ENCODE measurements around the gene TRAF3IP3. TPM values are rescaled to one million over a fixed set of nuclear protein-coding genes. Genes with fewer than 3 reads are reported as not detected.

Gene TRAF3IP3
- total RNA-seq, 1 experiment from 2014 or later: not detected

DNA sequence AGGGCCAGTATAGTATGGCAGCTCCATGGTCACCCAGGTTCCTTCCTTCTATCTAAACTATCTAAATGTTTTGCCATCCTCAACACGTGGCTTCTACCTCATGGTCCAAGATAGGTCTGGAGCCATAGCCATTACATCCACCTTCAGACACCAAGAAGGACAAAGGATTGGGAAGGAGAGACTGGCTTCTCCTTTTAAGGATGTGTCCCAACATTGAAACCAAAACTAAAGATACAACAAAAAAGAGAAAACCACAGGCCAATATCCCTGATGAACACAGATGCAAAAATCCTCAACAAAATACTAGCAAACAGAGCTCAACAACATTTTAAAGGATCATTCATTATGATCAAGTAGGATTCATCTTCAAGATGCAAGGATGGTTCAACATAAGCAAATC lies 26.4 kb upstream of the TRAF3IP3 start:
- Histone ChIP-seq H3T11ph (ENCODE audit: low read length) (no peak overlapping the region), H3K9me3 (ENCODE audit: control insufficient read depth, low read depth, low read length) (no peaks in the 10 kb centered on the region), H3K79me2 (ENCODE audit: insufficient read depth, low read length) (no peaks in the 10 kb centered on the region), H3K56ac (ENCODE audit: insufficient read length, low read depth, low read length) (no peak overlapping the region), H3K23me2 (ENCODE audit: insufficient read length, low read depth, low read length, poor library complexity, severe bottlenecking) (no peaks in the 10 kb centered on the region), H2AK5ac (ENCODE audit: insufficient read length, low read length) (no peak overlapping the region), H3K4ac (ENCODE audit: low read depth, low read length) (no peak overlapping the region), H3K27ac (ENCODE audit: insufficient read length, low read depth, low read length) (no peak overlapping the region), H2BK20ac (ENCODE audit: low read depth, low read length, poor library complexity, severe bottlenecking) (no peak overlapping the region), H3K23ac (ENCODE audit: insufficient read length, low read depth, low read length) (no peak overlapping the region), H3K27me3 (ENCODE audit: insufficient read depth, low read length) (no peaks in the 10 kb centered on the region), H3K4me1 (ENCODE audit: insufficient read depth, low read length) (no peaks in the 10 kb centered on the region), H2BK120ac (ENCODE audit: low read depth, low read length, poor library complexity, severe bottlenecking) (no peak overlapping the region), H3K79me1 (ENCODE audit: insufficient read depth, low read depth, low read length, poor library complexity, severe bottlenecking) (no peaks in the 10 kb centered on the region), H4K5ac (ENCODE audit: insufficient read length, low read depth, low read length) (no peak overlapping the region), H2BK12ac (ENCODE audit: insufficient read length, low read depth, low read length) (no peak overlapping the region), H2BK15ac (ENCODE audit: low read depth, low read length) (no peak overlapping the region), H3K4me2 (ENCODE audit: insufficient read depth, insufficient read length, low read length) (no peak overlapping the region), H2BK5ac (ENCODE audit: insufficient read length, low read length) (no peak overlapping the region), H3K18ac (ENCODE audit: insufficient read length, low read depth, low read length) (no peak overlapping the region), H4K8ac (replicated peaks; ENCODE audit: insufficient read length, low read depth, low read length) (no peak overlapping the region), H3K9ac (ENCODE audit: extremely low read depth, insufficient read length, low read length) (no peak overlapping the region), H4K91ac (ENCODE audit: insufficient read length, low read depth, low read length) (no peak overlapping the region), H2AFZ (ENCODE audit: low read length) (no peak overlapping the region), H4K20me1 (ENCODE audit: control insufficient read depth, insufficient read depth, insufficient read length) (no peaks in the 10 kb centered on the region), H3K14ac (ENCODE audit: insufficient read depth, low read length) (no peak overlapping the region)
- no peaks in the 10 kb centered on the region for H3K36me3 Mint-ChIP-seq (ENCODE audit: insufficient read depth in 1 of 3, low read depth in 3 of 3)
- TF ChIP-seq, protein P1, sequence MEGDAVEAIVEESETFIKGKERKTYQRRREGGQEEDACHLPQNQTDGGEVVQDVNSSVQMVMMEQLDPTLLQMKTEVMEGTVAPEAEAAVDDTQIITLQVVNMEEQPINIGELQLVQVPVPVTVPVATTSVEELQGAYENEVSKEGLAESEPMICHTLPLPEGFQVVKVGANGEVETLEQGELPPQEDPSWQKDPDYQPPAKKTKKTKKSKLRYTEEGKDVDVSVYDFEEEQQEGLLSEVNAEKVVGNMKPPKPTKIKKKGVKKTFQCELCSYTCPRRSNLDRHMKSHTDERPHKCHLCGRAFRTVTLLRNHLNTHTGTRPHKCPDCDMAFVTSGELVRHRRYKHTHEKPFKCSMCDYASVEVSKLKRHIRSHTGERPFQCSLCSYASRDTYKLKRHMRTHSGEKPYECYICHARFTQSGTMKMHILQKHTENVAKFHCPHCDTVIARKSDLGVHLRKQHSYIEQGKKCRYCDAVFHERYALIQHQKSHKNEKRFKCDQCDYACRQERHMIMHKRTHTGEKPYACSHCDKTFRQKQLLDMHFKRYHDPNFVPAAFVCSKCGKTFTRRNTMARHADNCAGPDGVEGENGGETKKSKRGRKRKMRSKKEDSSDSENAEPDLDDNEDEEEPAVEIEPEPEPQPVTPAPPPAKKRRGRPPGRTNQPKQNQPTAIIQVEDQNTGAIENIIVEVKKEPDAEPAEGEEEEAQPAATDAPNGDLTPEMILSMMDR (conservative IDR thresholded peaks at IDR 0.05): no peak
- H3K4me3 Mint-ChIP-seq: no peak overlapping the region
- DNase-seq: no peak
- H3K27ac Mint-ChIP-seq: no peak overlapping the region
- H3K27me3 Mint-ChIP-seq (ENCODE audit: low read depth): peaks cover 21% of the 10 kb centered on the region
- no CpG with 5 or more reads among the region's 1 CpG for WGBS (ENCODE audit: extremely low coverage, insufficient read length, low lambda C conversion rate)
- no peaks in the 10 kb centered on the region for H3K9me3 Mint-ChIP-seq
- H3K4me1 Mint-ChIP-seq: no peaks in the 10 kb centered on the region
